Measurements from ENCODE around the gene ADAMTS17.

GRCh38 chr15:100218434-100218833, 123.3 kb downstream of the ADAMTS17 start:
- TF ChIP-seq CTCF (IDR thresholded peaks at IDR 0.05 in 4 of 5, conservative IDR thresholded peaks at IDR 0.05 in 1 of 5) (no peak), POLR2A (IDR thresholded peaks at IDR 0.05) (no peak)
